GM12878 (cell line): Measurements from ENCODE around the gene RAP1GAP2. TPM values are rescaled to one million over a fixed set of nuclear protein-coding genes. Genes with fewer than 3 reads are reported as not detected.

Experiments
- CBX3 ChIP-seq: fragments of 200-600 bp; sonication (generic); IDR thresholded peaks from 2 replicates; pipeline ENCODE4 v1.6.1; 2016; ENCODE audit warnings: low read depth, borderline replicate concordance
- CHD2 ChIP-seq: IDR thresholded peaks from 2 replicates; pipeline ENCODE4 v1.6.1; 2011; ENCODE audit warnings: low read depth, low read length, improper control_type of control experiment, borderline replicate concordance
- IRF5 ChIP-seq: fragments of 450-650 bp; IDR thresholded peaks from 2 replicates; pipeline ENCODE4 v1.6.1; 2017; ENCODE audit warnings: borderline replicate concordance
- JUNB ChIP-seq: IDR thresholded peaks from 2 replicates; pipeline ENCODE4 v1.6.1; 2016; ENCODE audit warnings: antibody characterized with exemption, mild to moderate bottlenecking
- MLLT1 ChIP-seq: fragments of 450-650 bp; IDR thresholded peaks from 2 replicates; pipeline ENCODE4 v1.6.1; 2016; ENCODE audit warnings: mild to moderate bottlenecking
- NBN ChIP-seq: fragments of 450-650 bp; IDR thresholded peaks from 2 replicates; pipeline ENCODE4 v1.6.1; 2016
- NFYB ChIP-seq: IDR thresholded peaks from 2 replicates; pipeline ENCODE4 v1.6.1; 2011; ENCODE audit warnings: low read depth, mild to moderate bottlenecking, low read length, improper control_type of control experiment, moderate library complexity; ENCODE audit not compliant: insufficient read depth
- PKNOX1 ChIP-seq: fragments of 450-650 bp; IDR thresholded peaks from 2 replicates; pipeline ENCODE4 v1.6.1; 2016; ENCODE audit warnings: mild to moderate bottlenecking
- RAD21 ChIP-seq: IDR thresholded peaks from 2 replicates; pipeline ENCODE4 v1.6.1; 2011; ENCODE audit warnings: mild to moderate bottlenecking, low read depth, low read length, moderate library complexity; ENCODE audit not compliant: insufficient read depth
- RUNX3 ChIP-seq: IDR thresholded peaks from 2 replicates; pipeline ENCODE4 v1.6.1; 2012; ENCODE audit warnings: low read length, inconsistent platforms
- SMC3 ChIP-seq: IDR thresholded peaks from 2 replicates; pipeline ENCODE4 v1.6.1; 2011; ENCODE audit warnings: low read length, improper control_type of control experiment, borderline replicate concordance
- TCF3 ChIP-seq: IDR thresholded peaks from 2 replicates; pipeline ENCODE4 v1.6.1; 2012; ENCODE audit warnings: low read depth, mild to moderate bottlenecking, low read length, borderline replicate concordance; ENCODE audit not compliant: insufficient read depth
- WRNIP1 ChIP-seq: IDR thresholded peaks from 2 replicates; pipeline ENCODE4 v1.6.1; 2011; ENCODE audit warnings: low read depth, low read length, improper control_type of control experiment, borderline replicate concordance
- ZNF24 ChIP-seq: fragments of 450-650 bp; IDR thresholded peaks from 2 replicates; pipeline ENCODE4 v1.6.1; 2017; ENCODE audit warnings: antibody characterized with exemption, mild to moderate bottlenecking
- ZSCAN29 ChIP-seq: fragments of 450-650 bp; IDR thresholded peaks from 2 replicates; pipeline ENCODE4 v1.6.1; 2017; ENCODE audit warnings: mild to moderate bottlenecking, moderate library complexity
- polyA plus RNA-seq, 11 experiments: library from polyadenylated mRNA; depleted of rRNA in 4 of 11; unstranded in 6 of 11; stranded (reverse) in 5 of 11; fragments of >200 nt; fragmentation: Nextera tagmentation in 4 of 11; fragmentation: Illumina TruSeq in 1 of 11; extraction: Ambion mirVana in 4 of 11; extraction: Trizol in 1 of 11; gene quantifications; 1 replicate in 1 of 11; 2 replicates in 10 of 11; pipeline versions ENCODE4 v1.2.1 to v1.2.3, GENCODE V29; 2011 to 2016; ENCODE audit warnings: inconsistent platforms in 2 of 11, missing spikeins in 2 of 11, low read depth in 1 of 11
- total RNA-seq, 4 experiments: library from RNA; depleted of rRNA in 3 of 4; stranded (reverse); fragments of >200 nt in 3 of 4; fragmentation: Illumina TruSeq in 1 of 4; extraction: Trizol in 1 of 4; gene quantifications; 2 replicates each; pipeline versions ENCODE4 v1.2.1 to v1.2.3, GENCODE V29; 2013 to 2021
- TF ChIP-seq, protein P1 (sequence below): fragments of 450-650 bp; IDR thresholded peaks from 2 replicates; pipeline ENCODE4 v1.6.1; 2017; ENCODE audit warnings: antibody characterized with exemption, mild to moderate bottlenecking, moderate library complexity
- TF ChIP-seq, protein P2 (sequence below): IDR thresholded peaks from 2 replicates; pipeline ENCODE4 v1.6.1; 2011; ENCODE audit warnings: mild to moderate bottlenecking, low read depth, low read length, moderate library complexity; ENCODE audit not compliant: insufficient replicate concordance
- TF ChIP-seq, protein P3 (sequence below): fragments of 150-350 bp; IDR thresholded peaks from 2 replicates; pipeline ENCODE4 v1.6.1; 2016; ENCODE audit warnings: low read depth, low read length

The RAP1GAP2 gene
- total and polyA plus RNA-seq, 10 of the 15 experiments (the other 5 are each of a cell fraction or from before 2014, with no cell fraction given), result 0.03 to 0.95 (median 0.49) TPM; not detected in 2

- TF ChIP-seq, protein P1, sequence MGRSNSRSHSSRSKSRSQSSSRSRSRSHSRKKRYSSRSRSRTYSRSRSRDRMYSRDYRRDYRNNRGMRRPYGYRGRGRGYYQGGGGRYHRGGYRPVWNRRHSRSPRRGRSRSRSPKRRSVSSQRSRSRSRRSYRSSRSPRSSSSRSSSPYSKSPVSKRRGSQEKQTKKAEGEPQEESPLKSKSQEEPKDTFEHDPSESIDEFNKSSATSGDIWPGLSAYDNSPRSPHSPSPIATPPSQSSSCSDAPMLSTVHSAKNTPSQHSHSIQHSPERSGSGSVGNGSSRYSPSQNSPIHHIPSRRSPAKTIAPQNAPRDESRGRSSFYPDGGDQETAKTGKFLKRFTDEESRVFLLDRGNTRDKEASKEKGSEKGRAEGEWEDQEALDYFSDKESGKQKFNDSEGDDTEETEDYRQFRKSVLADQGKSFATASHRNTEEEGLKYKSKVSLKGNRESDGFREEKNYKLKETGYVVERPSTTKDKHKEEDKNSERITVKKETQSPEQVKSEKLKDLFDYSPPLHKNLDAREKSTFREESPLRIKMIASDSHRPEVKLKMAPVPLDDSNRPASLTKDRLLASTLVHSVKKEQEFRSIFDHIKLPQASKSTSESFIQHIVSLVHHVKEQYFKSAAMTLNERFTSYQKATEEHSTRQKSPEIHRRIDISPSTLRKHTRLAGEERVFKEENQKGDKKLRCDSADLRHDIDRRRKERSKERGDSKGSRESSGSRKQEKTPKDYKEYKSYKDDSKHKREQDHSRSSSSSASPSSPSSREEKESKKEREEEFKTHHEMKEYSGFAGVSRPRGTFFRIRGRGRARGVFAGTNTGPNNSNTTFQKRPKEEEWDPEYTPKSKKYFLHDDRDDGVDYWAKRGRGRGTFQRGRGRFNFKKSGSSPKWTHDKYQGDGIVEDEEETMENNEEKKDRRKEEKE, result no peak
- TF ChIP-seq PKNOX1 (no peak; the same call in 1 of the 2 replicates), NFYB (peak; percentile 92), NBN (no peak), CHD2 (peak; percentile 65; the same call in 1 of the 2 replicates), ZNF24 (no peak), WRNIP1 (no peak), RAD21 (peak; percentile 70), CBX3 (no peak), IRF5 (no peak), TCF3 (peak; percentile 63; the same call in 1 of the 2 replicates), ZSCAN29 (no peak), RUNX3 (peak; percentile 13; the same call in 1 of the 2 replicates), MLLT1 (no peak), SMC3 (peak; percentile 56), JUNB (no peak)
- TF ChIP-seq, protein P2, sequence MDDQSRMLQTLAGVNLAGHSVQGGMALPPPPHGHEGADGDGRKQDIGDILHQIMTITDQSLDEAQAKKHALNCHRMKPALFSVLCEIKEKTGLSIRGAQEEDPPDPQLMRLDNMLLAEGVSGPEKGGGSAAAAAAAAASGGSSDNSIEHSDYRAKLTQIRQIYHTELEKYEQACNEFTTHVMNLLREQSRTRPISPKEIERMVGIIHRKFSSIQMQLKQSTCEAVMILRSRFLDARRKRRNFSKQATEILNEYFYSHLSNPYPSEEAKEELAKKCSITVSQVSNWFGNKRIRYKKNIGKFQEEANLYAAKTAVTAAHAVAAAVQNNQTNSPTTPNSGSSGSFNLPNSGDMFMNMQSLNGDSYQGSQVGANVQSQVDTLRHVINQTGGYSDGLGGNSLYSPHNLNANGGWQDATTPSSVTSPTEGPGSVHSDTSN, result no peak
- TF ChIP-seq, protein P3, sequence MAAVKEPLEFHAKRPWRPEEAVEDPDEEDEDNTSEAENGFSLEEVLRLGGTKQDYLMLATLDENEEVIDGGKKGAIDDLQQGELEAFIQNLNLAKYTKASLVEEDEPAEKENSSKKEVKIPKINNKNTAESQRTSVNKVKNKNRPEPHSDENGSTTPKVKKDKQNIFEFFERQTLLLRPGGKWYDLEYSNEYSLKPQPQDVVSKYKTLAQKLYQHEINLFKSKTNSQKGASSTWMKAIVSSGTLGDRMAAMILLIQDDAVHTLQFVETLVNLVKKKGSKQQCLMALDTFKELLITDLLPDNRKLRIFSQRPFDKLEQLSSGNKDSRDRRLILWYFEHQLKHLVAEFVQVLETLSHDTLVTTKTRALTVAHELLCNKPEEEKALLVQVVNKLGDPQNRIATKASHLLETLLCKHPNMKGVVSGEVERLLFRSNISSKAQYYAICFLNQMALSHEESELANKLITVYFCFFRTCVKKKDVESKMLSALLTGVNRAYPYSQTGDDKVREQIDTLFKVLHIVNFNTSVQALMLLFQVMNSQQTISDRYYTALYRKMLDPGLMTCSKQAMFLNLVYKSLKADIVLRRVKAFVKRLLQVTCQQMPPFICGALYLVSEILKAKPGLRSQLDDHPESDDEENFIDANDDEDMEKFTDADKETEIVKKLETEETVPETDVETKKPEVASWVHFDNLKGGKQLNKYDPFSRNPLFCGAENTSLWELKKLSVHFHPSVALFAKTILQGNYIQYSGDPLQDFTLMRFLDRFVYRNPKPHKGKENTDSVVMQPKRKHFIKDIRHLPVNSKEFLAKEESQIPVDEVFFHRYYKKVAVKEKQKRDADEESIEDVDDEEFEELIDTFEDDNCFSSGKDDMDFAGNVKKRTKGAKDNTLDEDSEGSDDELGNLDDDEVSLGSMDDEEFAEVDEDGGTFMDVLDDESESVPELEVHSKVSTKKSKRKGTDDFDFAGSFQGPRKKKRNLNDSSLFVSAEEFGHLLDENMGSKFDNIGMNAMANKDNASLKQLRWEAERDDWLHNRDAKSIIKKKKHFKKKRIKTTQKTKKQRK, result peak; percentile 50; the same call in 1 of the 2 replicates
These were observed 252.7 kb downstream of the RAP1GAP2 start (continued) for GRCh38 chr17:3048727-3049471.
